Lower leg skin (tissue), 3 donors: ENCODE data around the gene PDYN.

Experiments used
- POLR2A ChIP-seq, 2 donors: fragments of 450-650 bp; IDR thresholded peaks; one replicate each; pipeline ENCODE4 v1.6.1; 2016 to 2017; ENCODE audit warnings: antibody characterized with exemption in 2 of 2, mild to moderate bottlenecking in 1 of 2, moderate library complexity in 1 of 2
- TF ChIP-seq, protein P1 (sequence below), 3 donors: fragments of 450-650 bp; IDR thresholded peaks; one replicate each; pipeline ENCODE4 v1.5.1; 2016; ENCODE audit warnings: antibody characterized with exemption in 3 of 3, mild to moderate bottlenecking in 3 of 3, moderate library complexity in 2 of 3

DNA sequence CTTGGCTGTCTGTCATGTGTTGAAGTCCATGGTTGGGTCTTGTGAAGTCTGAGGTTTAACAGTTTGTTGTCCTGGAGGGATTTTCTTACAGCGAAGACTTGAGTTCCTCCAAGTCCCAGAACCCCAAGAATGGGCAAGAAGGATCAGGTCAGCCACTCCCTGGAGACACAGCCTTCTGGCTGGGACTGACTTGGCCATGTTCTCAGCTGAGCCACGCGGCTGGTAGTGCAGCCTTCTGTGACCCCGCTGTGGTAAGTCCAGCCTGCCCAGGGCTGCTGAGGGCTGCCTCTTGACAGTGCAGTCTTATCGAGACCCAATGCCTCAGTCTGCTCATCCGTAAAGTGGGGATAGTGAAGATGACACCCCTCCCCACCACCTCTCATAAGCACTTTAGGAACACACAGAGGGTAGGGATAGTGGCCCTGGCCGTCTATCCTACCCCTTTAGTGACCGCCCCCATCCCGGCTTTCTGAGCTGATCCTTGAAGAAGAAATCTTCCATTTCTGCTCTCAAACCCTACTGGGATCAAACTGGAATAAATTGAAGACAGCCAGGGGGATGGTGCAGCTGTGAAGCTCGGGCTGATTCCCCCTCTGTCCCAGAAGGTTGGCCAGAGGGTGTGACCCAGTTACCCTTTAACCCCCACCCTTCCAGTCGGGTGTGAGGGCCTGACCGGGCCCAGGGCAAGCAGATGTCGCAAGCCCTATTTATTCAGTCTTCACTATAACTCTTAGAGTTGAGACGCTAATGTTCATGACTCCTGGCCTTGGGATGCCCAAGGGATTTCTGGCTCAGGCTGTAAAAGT is 55.2 kb downstream of the PDYN start:
- TF ChIP-seq, protein P1, sequence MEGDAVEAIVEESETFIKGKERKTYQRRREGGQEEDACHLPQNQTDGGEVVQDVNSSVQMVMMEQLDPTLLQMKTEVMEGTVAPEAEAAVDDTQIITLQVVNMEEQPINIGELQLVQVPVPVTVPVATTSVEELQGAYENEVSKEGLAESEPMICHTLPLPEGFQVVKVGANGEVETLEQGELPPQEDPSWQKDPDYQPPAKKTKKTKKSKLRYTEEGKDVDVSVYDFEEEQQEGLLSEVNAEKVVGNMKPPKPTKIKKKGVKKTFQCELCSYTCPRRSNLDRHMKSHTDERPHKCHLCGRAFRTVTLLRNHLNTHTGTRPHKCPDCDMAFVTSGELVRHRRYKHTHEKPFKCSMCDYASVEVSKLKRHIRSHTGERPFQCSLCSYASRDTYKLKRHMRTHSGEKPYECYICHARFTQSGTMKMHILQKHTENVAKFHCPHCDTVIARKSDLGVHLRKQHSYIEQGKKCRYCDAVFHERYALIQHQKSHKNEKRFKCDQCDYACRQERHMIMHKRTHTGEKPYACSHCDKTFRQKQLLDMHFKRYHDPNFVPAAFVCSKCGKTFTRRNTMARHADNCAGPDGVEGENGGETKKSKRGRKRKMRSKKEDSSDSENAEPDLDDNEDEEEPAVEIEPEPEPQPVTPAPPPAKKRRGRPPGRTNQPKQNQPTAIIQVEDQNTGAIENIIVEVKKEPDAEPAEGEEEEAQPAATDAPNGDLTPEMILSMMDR (IDR thresholded peaks at IDR 0.05), result no peak
- TF ChIP-seq POLR2A (IDR thresholded peaks at IDR 0.05), result no peak
